CD4-positive, alpha-beta T cell (primary cell): ENCODE results near the gene CYBA. TPM values are rescaled to one million over a fixed set of nuclear protein-coding genes. Genes with fewer than 3 reads are reported as not detected.

Source experiments
- ATAC-seq: fragments of 200-7000 bp; cut with Tn5 transposase; one replicate; pipeline ENCODE4 v1.10.0; 2022; ENCODE audit warnings: mild to moderate bottlenecking; ENCODE audit not compliant: poor library complexity
- CTCF ChIA-PET: fragments of 350-600 bp; sonication (Branson Sonifier 250); formaldehyde crosslinking; loops from one replicate; lab custom pipeline; 2021; ENCODE audit warnings: antibody characterized with exemption, inconsistent platforms; lab: Charles Lee
- POLR2A ChIA-PET: fragments of 350-600 bp; sonication (Branson Sonifier 250); formaldehyde crosslinking; loops from one replicate; lab custom pipeline; 2021; ENCODE audit warnings: antibody characterized with exemption, inconsistent platforms; lab: Charles Lee
- DNase-seq, 14 experiments: peaks; one replicate each; pipeline ENCODE4 v3.0.0-alpha.2; 2013 to 2020; ENCODE audit warnings: mixed read lengths in 2 of 14
- H3K27ac ChIP-seq, 2 donors: one replicate each; pipeline versions ENCODE4 v1.5.1 to v1.7.0; 2013; ENCODE audit warnings: low read length in 2 of 2, low read depth in 1 of 2, mild to moderate bottlenecking in 1 of 2
- H3K27me3 ChIP-seq, 2 experiments: 1 replicate in 1 of 2; 2 replicates in 1 of 2; pipeline versions ENCODE4 v1.6.1 to v1.7.0; 2013; ENCODE audit warnings: low read length in 2 of 2, control low read depth in 1 of 2, mild to moderate bottlenecking in 1 of 2, moderate library complexity in 1 of 2; ENCODE audit not compliant: insufficient read depth in 2 of 2, control insufficient read depth in 1 of 2
- H3K36me3 ChIP-seq: one replicate; pipeline ENCODE4 v1.6.1; 2013; ENCODE audit warnings: low read length, control low read depth; ENCODE audit not compliant: insufficient read depth
- H3K4me1 ChIP-seq: one replicate; pipeline ENCODE4 v1.6.1; 2013; ENCODE audit warnings: low read length, control low read depth; ENCODE audit not compliant: insufficient read depth
- H3K4me3 ChIP-seq: one replicate; pipeline ENCODE4 v1.5.1; 2013; ENCODE audit warnings: mild to moderate bottlenecking, low read length, moderate library complexity
- H3K9me3 ChIP-seq, 2 experiments: 1 replicate in 1 of 2; 2 replicates in 1 of 2; pipeline versions ENCODE4 v1.6.1 to v1.7.0; 2013; ENCODE audit warnings: low read length in 2 of 2, mild to moderate bottlenecking in 2 of 2, control low read depth in 1 of 2, moderate library complexity in 1 of 2; ENCODE audit not compliant: control insufficient read depth in 1 of 2, insufficient read depth in 1 of 2
- H3K27ac Mint-ChIP-seq: one replicate; pipeline ENCODE4 v1.8.0; 2020; ENCODE audit warnings: mixed read lengths
- H3K27me3 Mint-ChIP-seq: one replicate; pipeline ENCODE4 v1.8.0; 2021; ENCODE audit warnings: mixed read lengths
- H3K36me3 Mint-ChIP-seq: one replicate; pipeline ENCODE4 v1.8.0; 2021; ENCODE audit warnings: low read depth, mixed read lengths
- H3K4me1 Mint-ChIP-seq: one replicate; pipeline ENCODE4 v1.8.0; 2021; ENCODE audit warnings: low read depth, mixed read lengths
- H3K4me3 Mint-ChIP-seq: one replicate; pipeline ENCODE4 v1.8.0; 2020; ENCODE audit warnings: mild to moderate bottlenecking, mixed read lengths
- H3K9me3 Mint-ChIP-seq: one replicate; pipeline ENCODE4 v1.8.0; 2020; ENCODE audit warnings: mixed read lengths
- CTCF ChIP-seq: fragments of 200-600 bp; IDR thresholded peaks from one replicate; pipeline ENCODE4 v1.8.0; 2022; ENCODE audit warnings: antibody characterized with exemption, mild to moderate bottlenecking
- intact Hi-C, 2 experiments: fragments of 100-400 bp; cut with DNase I in 1 of 2; cut with micrococcal nuclease in 1 of 2; formaldehyde crosslinking; loops; one replicate each; pipeline versions ENCODE4 v1.15.1 to v1.9.0; 2023 to 2025; cut with DNase I, micrococcal nuclease
- total RNA-seq, 174 experiments: library from RNA in 2 of 174; stranded (reverse) in 2 of 174; gene quantifications; one replicate each; pipeline ENCODE4 v1.2.3 and lab custom pipeline; 2021 to 2026

CYBA gene
- total RNA-seq, 2 experiments from 2014 or later: 292 to 294 TPM

GRCh38 chr16:88633684-88634140 lies 17.1 kb downstream of the CYBA start:
- Mint-ChIP-seq H3K27ac (peak overlapping the region; percentile 58), H3K27me3 (peaks cover 17% of the 10 kb centered on the region), H3K9me3 (no peaks in the 10 kb centered on the region), H3K4me3 (peak overlapping the region; percentile 80), H3K36me3 (peaks cover 31% of the 10 kb centered on the region), H3K4me1 (peaks cover 28% of the 10 kb centered on the region)
- peak overlapping the region; percentile 27 to 49 for H3K27ac ChIP-seq
- TF ChIP-seq CTCF: no peak
- intact Hi-C loops: loop anchor here in 1 of 2 experiments (2.0 to 10.0 kb wide), 3 partner anchors 13 to 69 kb away; no protein-coding TSS in a partner anchor
- POLR2A ChIA-PET: interaction anchor here (0.6 to 3.4 kb wide), 6 partner anchors 8 to 67 kb away, joined by 3 to 15 read pairs (median 5); partner anchors contain the start of genes MVD and ZC3H18
- peak; percentile 57 for ATAC-seq
- peaks cover 57% of the 10 kb centered on the region for H3K4me1 ChIP-seq
- DNase-seq: peak in 11 of 14 experiments; percentile 23 to 81 (median 45)
- CTCF ChIA-PET: interaction anchor here (1.4 kb wide), 1 partner anchor 14 kb away, joined by 8 read pairs; no protein-coding TSS in a partner anchor
- H3K4me3 ChIP-seq: peak overlapping the region; percentile 63
- H3K27me3 ChIP-seq: peaks cover under 1 to 7% of the 10 kb centered on the region in 2 experiments
- peaks cover 25% of the 10 kb centered on the region for H3K36me3 ChIP-seq
- peaks cover 0 to 15% of the 10 kb centered on the region in 2 experiments for H3K9me3 ChIP-seq

GRCh38 chr16:88632587-88632930 lies 18.3 kb downstream of the CYBA start:
- DNase-seq: no peak
- Mint-ChIP-seq H3K4me3 (no peak overlapping the region), H3K4me1 (peaks cover 16% of the 10 kb centered on the region), H3K27ac (no peak overlapping the region), H3K36me3 (peaks cover 39% of the 10 kb centered on the region), H3K9me3 (no peaks in the 10 kb centered on the region), H3K27me3 (peaks cover 6% of the 10 kb centered on the region)
- TF ChIP-seq CTCF: no peak
- intact Hi-C loops: loop anchor here in 1 of 2 experiments (5.0 to 10.0 kb wide), 2 partner anchors 48 to 70 kb away; no protein-coding TSS in a partner anchor
- Histone ChIP-seq H3K36me3 (peaks cover 35% of the 10 kb centered on the region), H3K4me1 (peaks cover 45% of the 10 kb centered on the region), H3K27ac (no peak overlapping the region), H3K4me3 (no peak overlapping the region), H3K27me3 (peaks cover 0 to 1% of the 10 kb centered on the region in 2 experiments), H3K9me3 (peaks cover 0 to 8% of the 10 kb centered on the region in 2 experiments)
- ATAC-seq: no peak
- ChIA-PET POLR2A (interaction anchor here (1.0 to 3.4 kb wide), 2 partner anchors 10 to 13 kb away, joined by 4 to 15 read pairs; no protein-coding TSS in a partner anchor), CTCF (interaction anchor here (1.4 kb wide), 1 partner anchor 12 kb away, joined by 8 read pairs; no protein-coding TSS in a partner anchor)

- Mint-ChIP-seq H3K9me3 (no peaks in the 10 kb centered on the region), H3K27ac (no peak overlapping the region), H3K36me3 (peaks cover 41% of the 10 kb centered on the region), H3K27me3 (peaks cover under 1% of the 10 kb centered on the region), H3K4me3 (no peak overlapping the region), H3K4me1 (peaks cover 11% of the 10 kb centered on the region)
- no peak for ATAC-seq
- DNase-seq: no peak
- TF ChIP-seq CTCF: no peak
- Histone ChIP-seq H3K4me3 (no peak overlapping the region), H3K27me3 (no peaks in the 10 kb centered on the region), H3K9me3 (peaks cover 0 to 3% of the 10 kb centered on the region in 2 experiments), H3K36me3 (peaks cover 40% of the 10 kb centered on the region), H3K4me1 (peaks cover 40% of the 10 kb centered on the region), H3K27ac (no peak overlapping the region)
- ChIA-PET CTCF (interaction anchor here (1.2 kb wide), 1 partner anchor 12 kb away, joined by 3 read pairs; no protein-coding TSS in a partner anchor), POLR2A (interaction anchor here (3.4 kb wide), 1 partner anchor 12 kb away, joined by 15 read pairs; no protein-coding TSS in a partner anchor)
- intact Hi-C loops: loop anchor here in 1 of 2 experiments (5.0 to 10.0 kb wide), 2 partner anchors 47 to 70 kb away; no protein-coding TSS in a partner anchor
Measured at GRCh38 chr16:88631920-88632586, 18.8 kb downstream of the CYBA start.
